Measurements from ENCODE around the gene SIRPB1.
"Not testable (repeated sequence)": the region's sequence is repeated elsewhere in the genome, so short reads cannot be mapped to it uniquely, and the experiment has no call there.

The SIRPB1 gene

DNA sequence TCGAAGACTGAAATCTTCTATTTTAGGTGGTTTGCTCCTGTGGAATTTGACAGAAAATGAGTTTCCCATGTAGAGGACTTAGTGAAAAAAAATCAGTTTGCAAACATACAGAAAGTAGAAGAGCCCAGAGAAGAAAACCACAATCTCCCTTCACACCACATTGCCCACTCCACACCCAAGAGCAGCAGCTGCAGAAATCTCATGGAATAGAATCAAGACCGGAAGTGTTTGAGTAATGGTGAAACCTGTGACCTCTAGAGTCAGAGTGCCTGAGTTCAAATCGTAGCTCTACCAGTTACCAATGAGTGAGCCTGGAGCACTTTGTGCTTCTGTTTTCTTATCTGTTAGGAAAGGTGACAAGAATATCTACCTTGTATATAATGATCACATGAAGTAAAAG is 33.2 kb upstream of the SIRPB1 start:
- DNase-seq (ENCODE audit: low spot score): no peak
- ChIA-PET POLR2A (ENCODE audit: low non-redundant PET) (no interaction called here), CTCF (no interaction called here)
- TF ChIP-seq, protein P1, sequence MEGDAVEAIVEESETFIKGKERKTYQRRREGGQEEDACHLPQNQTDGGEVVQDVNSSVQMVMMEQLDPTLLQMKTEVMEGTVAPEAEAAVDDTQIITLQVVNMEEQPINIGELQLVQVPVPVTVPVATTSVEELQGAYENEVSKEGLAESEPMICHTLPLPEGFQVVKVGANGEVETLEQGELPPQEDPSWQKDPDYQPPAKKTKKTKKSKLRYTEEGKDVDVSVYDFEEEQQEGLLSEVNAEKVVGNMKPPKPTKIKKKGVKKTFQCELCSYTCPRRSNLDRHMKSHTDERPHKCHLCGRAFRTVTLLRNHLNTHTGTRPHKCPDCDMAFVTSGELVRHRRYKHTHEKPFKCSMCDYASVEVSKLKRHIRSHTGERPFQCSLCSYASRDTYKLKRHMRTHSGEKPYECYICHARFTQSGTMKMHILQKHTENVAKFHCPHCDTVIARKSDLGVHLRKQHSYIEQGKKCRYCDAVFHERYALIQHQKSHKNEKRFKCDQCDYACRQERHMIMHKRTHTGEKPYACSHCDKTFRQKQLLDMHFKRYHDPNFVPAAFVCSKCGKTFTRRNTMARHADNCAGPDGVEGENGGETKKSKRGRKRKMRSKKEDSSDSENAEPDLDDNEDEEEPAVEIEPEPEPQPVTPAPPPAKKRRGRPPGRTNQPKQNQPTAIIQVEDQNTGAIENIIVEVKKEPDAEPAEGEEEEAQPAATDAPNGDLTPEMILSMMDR (conservative IDR thresholded peaks at IDR 0.05; ENCODE audit: low read depth): no peak
- no peak overlapping the region for H3K27ac ChIP-seq

DNA sequence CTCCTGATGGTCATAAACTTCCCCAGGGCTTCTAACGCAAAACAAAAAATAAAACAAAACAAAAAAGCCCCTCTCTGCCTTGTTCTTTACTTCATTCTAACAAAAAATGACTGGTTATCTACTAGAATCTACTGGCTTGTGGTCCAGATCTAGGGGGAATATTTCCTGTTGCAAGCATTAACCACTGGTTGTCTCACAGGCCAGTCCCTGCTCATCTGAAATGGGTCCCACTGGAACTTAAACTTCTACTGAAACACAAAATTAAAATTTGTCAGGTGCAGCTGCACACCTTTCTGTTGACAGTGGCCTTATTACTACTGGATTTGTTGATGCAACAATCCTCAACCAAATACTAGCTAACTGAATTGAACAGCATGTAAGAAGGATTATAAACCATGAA is 32.3 kb upstream of the SIRPB1 start:
- no peak for DNase-seq (ENCODE audit: low spot score)
- TF ChIP-seq, protein P1 (conservative IDR thresholded peaks at IDR 0.05; ENCODE audit: low read depth): no peak
- no peak overlapping the region for H3K27ac ChIP-seq
- POLR2A ChIA-PET (ENCODE audit: low non-redundant PET): no interaction called here
- CTCF ChIA-PET: interaction anchor here (0.6 kb wide), 1 partner anchor 10 kb away, joined by 4 read pairs; no protein-coding TSS in a partner anchor

DNA sequence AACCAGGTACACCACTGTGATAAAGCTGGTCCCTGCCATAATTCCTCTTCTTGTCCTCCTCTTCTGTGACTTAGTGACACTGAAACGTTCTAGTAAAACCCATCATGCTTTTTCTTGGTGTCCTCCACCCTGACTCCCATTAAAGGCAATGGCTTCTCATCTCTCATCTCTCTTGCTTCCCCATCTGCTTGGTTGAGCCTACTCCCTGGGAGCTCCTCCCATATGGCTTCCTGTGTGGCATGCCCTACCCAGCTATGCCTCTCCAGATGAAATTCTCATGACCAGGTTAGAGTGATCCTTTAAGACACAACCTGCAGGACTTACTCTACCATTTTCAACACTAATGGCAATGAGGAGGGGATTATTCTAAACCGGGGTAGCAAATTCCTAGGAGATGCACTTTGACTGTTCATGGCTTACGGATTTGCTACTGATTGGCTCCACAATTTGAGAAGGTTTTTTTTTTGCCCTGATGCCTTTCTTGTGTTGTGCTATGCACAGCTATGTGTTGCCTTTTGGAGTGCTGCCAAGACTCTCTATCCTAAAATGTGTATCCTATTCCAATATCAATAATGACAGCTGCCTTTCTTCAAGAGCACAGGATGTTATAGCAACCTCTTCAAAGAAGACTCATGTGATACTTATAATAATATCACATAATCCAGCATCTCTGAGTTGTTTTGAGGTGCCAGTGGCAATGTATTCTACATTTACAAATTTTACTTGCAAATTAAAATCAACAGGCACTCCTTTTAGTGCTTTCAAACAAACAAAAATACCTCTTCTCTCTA is 31.7 kb upstream of the SIRPB1 start:
- no peak for DNase-seq (ENCODE audit: low spot score)

DNA sequence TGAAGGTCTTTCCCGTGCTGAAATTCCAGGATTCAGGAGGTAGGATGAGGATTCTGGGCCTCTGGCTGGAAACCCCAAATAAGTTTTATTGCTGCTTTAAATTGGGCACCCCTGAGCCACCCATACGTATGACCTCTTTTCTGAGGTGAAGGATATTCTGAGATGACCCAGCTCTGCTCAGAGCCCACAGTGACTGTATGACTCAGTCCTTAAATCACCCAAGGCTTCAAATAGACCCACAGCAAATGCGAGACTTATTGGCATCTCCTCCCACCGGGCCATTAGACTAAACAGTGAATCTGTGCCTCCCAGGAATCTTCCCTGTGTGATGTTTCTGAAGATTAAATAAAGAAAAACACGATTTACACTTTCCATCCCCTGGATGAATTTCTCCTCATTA is 28.3 kb upstream of the SIRPB1 start:
- DNase-seq (ENCODE audit: low spot score): no peak
- TF ChIP-seq, protein P1 (conservative IDR thresholded peaks at IDR 0.05; ENCODE audit: low read depth): no peak
- CTCF ChIA-PET: no interaction called here
- POLR2A ChIA-PET (ENCODE audit: low non-redundant PET): no interaction called here
- no peak overlapping the region for H3K27ac ChIP-seq

More for the DNA sequence above, 31.7 kb upstream of the SIRPB1 start:
- CTCF ChIA-PET: interaction anchor here (0.6 kb wide), 1 partner anchor 11 kb away, joined by 4 read pairs; no protein-coding TSS in a partner anchor
- TF ChIP-seq, protein P1 (conservative IDR thresholded peaks at IDR 0.05; ENCODE audit: low read depth): no peak
- POLR2A ChIA-PET (ENCODE audit: low non-redundant PET): no interaction called here
- H3K27ac ChIP-seq: no peak overlapping the region

- DNase-seq (ENCODE audit: low spot score): no peak
- POLR2A ChIA-PET (ENCODE audit: low non-redundant PET): no interaction called here
- TF ChIP-seq, protein P1 (conservative IDR thresholded peaks at IDR 0.05; ENCODE audit: low read depth): no peak
- no peak overlapping the region for H3K27ac ChIP-seq
- CTCF ChIA-PET: interaction anchor here (0.6 to 0.7 kb wide), 3 partner anchors 34 to 240 kb away, joined by 3 to 4 read pairs (median 3); no protein-coding TSS in a partner anchor
These were observed 27.2 kb upstream of the SIRPB1 start for GRCh38 chr20:1646975-1647431.

GRCh38 chr20:1644101-1644962 is 24.5 kb upstream of the SIRPB1 start:
- ChIA-PET CTCF (interaction anchor here (0.6 kb wide), 1 partner anchor 16 kb away, joined by 3 read pairs; no protein-coding TSS in a partner anchor), POLR2A (ENCODE audit: low non-redundant PET) (no interaction called here)
- DNase-seq (ENCODE audit: low spot score): no peak
- TF ChIP-seq, protein P1 (conservative IDR thresholded peaks at IDR 0.05; ENCODE audit: low read depth): no peak
- no peak overlapping the region for H3K27ac ChIP-seq

DNA sequence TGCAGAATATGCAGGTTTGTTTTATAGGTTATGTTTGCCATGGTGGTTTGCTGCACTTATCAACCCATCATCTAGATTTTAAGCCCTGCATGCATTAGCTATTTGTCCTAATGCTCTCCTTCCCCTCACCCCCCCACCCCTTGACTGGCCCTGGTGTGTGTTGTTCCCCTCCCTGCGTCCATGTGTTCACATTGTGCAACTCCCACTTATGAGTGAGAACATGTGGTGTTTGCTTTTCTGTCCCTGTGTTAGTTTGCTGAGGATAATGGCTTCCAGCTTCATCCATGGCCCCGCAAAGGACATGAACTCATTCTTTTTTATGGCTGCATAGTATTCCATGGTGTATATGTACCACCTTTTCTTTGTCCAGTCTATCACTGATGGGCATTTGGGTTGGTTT is 18.8 kb upstream of the SIRPB1 start:
- DNase-seq (ENCODE audit: low spot score); POLR2A ChIA-PET (ENCODE audit: low non-redundant PET); H3K27ac ChIP-seq; CTCF ChIA-PET: not testable (repeated sequence)
